Stimulated activated CD8-positive, alpha-beta memory T cell treated with anti-CD3 and anti-CD28 coated beads, Interleukin-2, amount 100 ng/mL, for 1 hour (primary cell): ENCODE results near the gene ADGRA1.
"Not testable (repeated sequence)": the region's sequence is repeated elsewhere in the genome, so short reads cannot be mapped to it uniquely, and the experiment has no call there.

Experiments
- DNase-seq, 2 donors: peaks; one replicate each; pipeline ENCODE4 v3.0.0-alpha.2; 2020; ENCODE audit warnings: low read depth in 2 of 2

The ADGRA1 gene

DNA sequence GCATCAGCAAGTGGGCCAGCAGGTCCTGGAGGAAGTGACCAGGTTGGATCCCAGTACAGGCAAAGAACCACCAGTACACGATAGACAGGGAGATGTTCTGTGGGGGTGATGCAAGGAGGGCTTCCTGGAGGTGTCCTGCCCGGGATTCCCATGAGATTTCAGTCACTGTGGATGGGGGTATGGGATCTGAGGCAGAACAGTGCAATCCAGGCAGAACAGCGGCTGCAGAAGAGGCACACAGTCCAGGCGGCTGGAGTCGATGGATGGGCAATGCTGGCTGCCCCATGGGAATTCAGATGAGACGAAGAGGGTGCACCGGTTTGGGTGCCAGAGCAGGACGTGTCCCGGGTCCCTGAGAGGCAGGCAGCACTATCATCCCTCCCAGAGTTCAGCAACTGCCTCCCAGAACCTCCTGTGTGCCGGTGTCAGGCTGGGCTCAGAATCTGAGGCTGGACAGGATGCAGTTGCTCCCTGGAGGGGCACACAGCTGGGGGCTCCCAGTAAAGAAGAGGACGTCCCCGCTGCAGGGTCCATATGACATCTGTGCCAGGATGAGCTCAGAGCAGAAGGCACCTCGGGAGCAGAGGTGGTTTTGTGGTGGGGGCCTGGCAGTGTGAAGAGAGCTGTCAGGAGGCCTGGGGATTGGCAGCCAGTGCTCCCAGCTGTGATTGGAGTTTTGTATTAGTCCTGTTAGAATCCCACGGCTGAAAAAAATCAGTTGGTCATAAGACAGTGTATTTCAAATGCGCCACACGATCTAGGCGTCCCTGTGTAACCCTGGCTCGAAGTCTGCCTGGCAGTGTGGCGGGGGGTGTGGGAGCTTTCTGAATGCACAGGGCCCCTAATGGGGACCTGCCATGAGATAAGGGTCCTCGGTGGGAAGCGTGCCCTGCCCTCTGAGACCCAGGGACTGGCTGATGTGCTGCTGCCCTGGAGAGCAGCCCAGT is 75.5 kb downstream of the ADGRA1 start:
- no peak for DNase-seq

GRCh38 chr10:133163889-133164815 is 76.4 kb downstream of the ADGRA1 start:
- no peak for DNase-seq

- no peak for DNase-seq
Observed at GRCh38 chr10:133164816-133165555, 77.3 kb downstream of the ADGRA1 start.

DNA sequence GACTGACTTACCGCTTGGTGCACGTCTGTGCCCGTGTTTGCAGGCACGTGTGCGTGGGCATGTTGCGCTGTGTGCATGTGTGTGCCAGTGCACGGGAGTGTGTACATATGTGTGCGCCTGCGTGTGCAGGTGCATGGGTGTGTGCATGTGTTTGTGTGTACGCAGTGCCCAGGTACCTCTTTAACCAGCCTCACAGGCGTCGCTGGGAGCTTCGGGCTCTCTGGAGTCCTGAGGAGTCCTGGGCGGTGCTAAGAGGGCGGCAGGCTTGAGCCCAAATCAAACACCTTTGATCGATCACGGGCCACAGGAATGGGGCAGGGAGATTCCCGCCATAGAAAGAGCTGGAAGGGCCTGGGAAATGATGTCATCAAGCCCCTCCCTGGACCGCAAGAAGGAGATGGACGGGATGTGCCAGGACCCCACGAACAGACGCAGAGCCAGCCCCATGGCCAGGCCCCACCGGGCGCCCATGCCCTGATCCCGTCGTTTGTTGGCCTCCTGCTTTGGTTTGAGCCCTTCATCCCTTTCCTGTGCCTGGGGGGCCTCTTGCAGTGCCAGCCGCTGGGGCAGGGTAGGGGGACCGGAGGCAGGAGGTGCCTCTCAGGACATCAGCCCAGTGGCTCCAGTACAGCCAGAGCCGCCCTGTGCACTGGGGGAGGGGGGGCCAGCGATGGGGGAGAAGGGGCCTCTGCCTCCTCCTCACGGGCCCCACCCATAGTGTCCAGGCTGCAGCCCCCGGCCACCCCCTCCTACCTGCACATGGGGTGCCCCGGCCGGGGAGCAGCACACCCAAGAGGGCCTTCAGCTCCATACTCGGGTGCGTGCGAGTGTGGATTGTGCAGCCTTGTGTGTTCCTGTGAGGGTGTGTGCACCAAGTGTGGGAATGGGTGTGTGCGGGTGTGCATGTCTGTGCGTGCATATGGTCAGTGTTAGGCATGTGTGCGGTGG is 78.1 kb downstream of the ADGRA1 start:
- DNase-seq: no peak

GRCh38 chr10:133166504-133166827 is 78.7 kb downstream of the ADGRA1 start:
- DNase-seq: no peak

GRCh38 chr10:133166828-133167692 is 79.3 kb downstream of the ADGRA1 start:
- DNase-seq: no peak

- no peak for DNase-seq
Observed at GRCh38 chr10:133167693-133168616, 80.2 kb downstream of the ADGRA1 start.

DNA sequence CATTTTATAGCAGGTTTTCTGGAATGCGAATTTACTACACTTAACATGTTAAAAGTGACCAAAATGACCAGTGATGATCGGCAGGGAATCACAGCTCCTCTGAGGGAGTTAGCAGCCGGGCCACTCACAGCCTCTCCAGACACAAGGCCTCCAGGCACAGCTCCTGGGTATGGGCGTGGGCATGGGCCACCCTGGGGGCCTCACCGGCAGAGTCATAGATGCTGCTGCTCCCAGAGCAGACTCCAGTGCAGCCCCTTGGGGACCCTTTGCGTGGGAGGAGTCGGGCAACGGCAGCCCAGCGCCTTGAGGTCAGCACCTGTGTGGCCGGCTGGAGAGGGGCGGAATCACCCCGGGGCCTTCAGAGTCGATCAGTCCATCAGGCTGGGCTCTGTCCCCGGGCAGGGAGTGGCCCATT is 80.9 kb downstream of the ADGRA1 start:
- no peak for DNase-seq

DNA sequence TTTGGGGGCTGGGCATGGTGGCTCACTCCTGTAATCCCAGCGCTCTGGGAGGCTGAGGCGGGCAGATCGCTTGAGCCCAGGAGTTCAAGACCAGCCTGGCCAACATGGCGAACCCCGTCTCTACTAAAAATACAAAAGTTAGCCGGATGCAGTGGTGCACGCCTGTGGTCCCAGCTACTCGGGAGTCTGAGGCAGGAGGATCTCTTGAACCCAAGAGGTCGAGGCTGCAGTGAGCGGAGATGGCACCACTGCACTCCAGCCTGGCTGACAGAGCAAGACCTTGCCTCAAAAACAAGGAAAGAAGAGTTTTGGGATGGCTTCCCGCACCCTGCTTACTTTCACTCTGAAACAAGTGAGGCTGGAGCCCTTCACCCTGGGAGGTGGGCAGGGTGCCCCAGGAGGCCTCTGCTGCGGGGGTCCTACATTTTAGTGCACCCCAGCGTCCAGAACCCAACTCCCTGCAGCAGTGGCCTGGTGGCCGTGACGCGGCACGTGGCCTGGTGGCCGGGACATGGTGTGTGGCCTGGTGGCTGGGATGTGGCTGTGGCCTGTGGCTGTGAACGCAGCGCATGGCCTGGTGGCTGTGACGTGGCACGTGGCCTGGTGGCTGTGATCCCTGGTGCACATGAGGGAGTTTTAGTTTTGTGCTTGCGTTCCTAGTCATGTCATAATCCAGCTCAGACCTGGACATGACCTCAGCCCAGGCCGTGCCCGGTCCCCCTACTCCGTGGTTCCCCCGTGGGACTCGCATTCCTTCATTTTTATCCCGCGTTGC is 81.6 kb downstream of the ADGRA1 start:
- DNase-seq: no peak

GRCh38 chr10:133170092-133170491 is 82.4 kb downstream of the ADGRA1 start:
- DNase-seq: no peak

DNA sequence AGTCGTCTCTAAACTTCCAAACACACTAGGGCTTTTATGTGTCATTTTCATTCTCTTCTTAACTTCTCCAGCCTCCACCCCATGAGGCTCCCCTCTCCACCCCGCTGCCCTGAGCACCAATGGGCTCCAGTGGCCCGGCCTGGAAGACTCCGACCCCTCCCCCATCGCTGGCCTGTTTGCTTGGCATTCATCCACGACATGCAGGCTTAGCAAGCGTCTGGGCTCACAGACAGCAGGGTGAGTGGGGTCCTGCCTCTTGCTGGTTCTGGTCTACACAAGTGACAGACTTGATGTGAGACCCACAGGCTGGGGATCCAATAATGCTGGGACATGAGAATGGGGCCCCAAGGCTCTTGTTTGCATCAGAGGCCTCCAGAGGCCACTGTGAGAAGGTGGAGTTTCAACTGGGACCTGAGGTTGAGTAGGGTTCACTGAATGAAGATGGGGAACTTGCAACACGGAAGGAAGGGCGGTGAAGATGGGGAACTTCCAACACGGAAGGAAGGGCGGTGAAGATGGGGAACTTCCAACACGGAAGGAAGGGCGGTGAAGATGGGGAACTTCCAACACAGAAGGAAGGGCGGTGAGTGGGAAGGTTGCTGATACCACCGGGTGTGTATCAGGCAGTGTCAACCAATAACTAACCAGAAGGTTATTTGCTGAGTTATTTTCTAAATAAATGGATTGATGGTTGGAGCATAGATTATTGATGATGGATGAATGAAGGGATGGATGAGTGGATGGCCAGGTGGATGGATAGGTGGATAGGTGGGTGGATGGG is 86.3 kb downstream of the ADGRA1 start:
- no peak for DNase-seq

- no peak for DNase-seq
Observed at GRCh38 chr10:133174689-133175263, 87.1 kb downstream of the ADGRA1 start.

DNA sequence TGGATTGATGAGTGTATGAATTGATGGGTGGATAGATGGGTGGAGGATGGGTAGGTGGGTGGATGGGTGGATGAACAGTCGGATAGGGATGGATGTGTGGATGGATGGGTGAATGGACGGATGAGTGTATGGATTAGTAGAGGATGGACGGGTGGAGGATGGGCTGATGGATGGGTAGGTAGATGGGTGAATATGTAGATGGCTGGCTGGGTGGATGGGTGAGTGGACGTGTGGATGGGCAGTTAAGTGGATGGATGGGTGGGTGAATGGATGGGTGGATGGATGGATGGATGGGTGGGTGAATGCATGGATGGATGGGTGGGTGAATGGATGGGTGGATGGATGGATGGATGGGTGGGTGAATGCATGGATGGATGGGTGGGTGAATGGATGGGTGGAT is 87.9 kb downstream of the ADGRA1 start:
- DNase-seq: not testable (repeated sequence)

DNA sequence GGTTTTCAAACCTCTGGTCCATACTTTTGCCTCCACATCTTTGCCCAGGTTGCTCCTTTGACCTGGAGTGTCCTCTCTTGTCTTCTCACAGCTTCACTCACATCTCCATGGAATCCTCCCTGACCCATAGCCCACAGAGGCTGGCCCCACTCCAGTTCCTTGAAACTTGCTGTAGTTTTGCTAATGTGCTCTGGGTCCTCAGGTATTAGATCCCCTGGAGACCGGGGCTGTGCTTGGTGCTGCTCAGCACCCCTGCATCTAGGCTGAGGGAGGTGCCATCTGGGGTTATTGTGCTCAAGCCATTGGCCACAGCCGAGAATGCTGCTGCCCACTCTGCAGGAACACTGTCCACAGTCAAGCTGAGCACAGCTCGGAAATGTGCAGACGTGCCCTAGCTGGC is 88.8 kb downstream of the ADGRA1 start:
- DNase-seq: no peak

DNA sequence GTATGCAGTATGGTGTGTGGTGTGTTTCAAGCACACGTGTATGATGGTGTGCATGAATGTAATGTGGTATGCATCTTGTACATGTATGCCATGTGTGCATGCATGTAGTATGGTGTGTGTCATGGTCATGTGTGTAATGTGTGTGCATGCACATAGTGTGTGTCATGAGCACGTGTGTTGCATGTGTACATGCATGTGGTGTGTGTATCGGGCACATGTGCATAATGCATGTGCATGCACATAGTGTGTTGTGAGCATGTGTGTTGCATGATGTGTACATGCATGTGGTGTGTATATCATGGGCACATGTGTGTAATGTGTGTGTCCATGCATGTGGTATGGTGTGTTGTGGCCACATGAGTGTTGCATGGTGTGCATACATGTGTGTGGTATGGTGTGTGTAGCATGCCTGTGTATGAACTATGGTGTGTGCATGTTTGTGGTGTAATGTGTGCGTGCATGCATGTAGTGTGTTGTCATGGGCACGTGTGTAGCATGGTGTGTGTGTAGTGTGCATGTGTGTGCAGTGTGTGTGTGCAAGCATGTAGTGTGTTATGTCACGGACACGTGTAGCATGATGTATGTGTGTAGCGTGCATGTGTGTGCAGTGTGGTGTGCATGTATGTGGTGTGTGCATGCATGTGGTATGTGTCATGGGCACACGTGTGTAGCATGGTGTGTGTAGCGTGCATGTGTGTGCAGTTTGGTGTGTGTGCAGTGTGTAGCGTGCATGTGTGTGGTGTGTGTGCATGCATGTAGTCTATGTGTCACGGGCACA is 89.8 kb downstream of the ADGRA1 start:
- no peak for DNase-seq
